Astrocyte of the spinal cord (primary cell): ENCODE data around the gene PMM2.

Source experiments
- DNase-seq: peaks from one replicate; pipeline ENCODE4 v3.0.0; 2011; ENCODE audit warnings: low read depth, low spot score
- H3K4me3 ChIP-seq: 2 replicates; pipeline ENCODE4 v1.5.1; 2011; ENCODE audit warnings: low read depth, mild to moderate bottlenecking, low read length, moderate library complexity
- in situ Hi-C: cut with HindIII; loops from 2 replicates; pipeline ENCODE4 v1.10.0; 2017; ENCODE audit warnings: low sequenced_read_pairs
- TF ChIP-seq, protein P1 (sequence below): IDR thresholded peaks from 2 replicates; pipeline ENCODE4 v1.5.1; 2012; ENCODE audit warnings: low read depth, mild to moderate bottlenecking, low read length, inconsistent platforms

PMM2 gene

DNA sequence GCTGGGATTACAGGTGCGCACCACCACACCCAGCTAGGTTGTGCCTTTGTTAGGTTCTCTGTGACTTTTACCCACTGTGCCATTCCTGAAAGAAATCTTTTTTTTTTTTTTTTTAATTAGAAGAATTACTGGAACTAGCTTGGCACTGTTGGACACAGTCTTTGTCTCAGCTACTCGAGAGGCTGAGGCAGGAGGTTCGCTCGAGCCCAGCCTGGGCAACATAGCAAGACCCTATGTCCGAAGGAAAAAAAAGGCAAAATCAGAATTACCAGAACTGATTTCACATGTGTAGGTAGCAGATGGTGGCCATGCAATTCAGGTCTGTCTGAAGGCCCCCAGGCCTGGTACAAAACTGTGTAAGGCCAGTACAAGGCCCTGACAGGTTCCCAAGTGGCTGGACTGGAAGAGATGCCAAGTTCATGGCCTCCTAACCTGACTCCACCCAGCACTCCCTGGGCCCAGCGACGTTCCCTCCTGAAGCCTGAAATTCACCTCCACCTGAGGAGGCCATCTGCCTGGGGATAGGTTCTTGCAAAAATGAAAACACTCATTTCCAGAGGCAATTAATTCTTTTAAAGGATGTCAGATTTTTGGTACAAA is 48.2 kb downstream of the PMM2 start:
- DNase-seq: no peak
- in situ Hi-C loops: no loop called here
- TF ChIP-seq, protein P1, sequence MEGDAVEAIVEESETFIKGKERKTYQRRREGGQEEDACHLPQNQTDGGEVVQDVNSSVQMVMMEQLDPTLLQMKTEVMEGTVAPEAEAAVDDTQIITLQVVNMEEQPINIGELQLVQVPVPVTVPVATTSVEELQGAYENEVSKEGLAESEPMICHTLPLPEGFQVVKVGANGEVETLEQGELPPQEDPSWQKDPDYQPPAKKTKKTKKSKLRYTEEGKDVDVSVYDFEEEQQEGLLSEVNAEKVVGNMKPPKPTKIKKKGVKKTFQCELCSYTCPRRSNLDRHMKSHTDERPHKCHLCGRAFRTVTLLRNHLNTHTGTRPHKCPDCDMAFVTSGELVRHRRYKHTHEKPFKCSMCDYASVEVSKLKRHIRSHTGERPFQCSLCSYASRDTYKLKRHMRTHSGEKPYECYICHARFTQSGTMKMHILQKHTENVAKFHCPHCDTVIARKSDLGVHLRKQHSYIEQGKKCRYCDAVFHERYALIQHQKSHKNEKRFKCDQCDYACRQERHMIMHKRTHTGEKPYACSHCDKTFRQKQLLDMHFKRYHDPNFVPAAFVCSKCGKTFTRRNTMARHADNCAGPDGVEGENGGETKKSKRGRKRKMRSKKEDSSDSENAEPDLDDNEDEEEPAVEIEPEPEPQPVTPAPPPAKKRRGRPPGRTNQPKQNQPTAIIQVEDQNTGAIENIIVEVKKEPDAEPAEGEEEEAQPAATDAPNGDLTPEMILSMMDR: no peak
- H3K4me3 ChIP-seq: no peak overlapping the region

DNA sequence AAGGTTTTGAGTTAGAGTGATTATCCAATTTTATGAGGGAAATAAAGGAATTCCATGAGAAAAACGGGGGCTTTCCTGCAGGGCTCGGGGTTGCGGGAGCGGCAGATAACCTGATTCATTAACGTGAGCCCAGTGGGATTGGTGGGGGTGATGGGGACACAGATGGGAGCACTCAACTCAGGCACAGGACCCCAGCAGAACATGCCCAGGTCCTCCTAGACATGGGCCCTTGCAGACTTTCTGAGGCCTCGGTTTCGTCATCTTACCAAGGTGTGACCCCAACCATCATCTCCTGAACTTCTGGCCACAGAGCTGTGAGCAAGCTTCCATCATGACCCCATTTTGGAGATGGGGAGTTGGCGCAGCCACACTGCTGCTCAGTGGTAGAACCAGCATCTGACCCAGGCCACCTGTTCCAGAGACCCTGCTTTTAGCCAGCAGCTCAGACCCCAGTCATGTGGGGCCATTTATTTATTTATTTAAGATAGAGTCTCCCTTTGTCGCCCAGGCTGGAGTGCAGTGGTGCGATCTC is 48.8 kb downstream of the PMM2 start:
- H3K4me3 ChIP-seq: no peak overlapping the region
- DNase-seq: no peak
- TF ChIP-seq, protein P1: no peak
- in situ Hi-C loops: no loop called here

DNA sequence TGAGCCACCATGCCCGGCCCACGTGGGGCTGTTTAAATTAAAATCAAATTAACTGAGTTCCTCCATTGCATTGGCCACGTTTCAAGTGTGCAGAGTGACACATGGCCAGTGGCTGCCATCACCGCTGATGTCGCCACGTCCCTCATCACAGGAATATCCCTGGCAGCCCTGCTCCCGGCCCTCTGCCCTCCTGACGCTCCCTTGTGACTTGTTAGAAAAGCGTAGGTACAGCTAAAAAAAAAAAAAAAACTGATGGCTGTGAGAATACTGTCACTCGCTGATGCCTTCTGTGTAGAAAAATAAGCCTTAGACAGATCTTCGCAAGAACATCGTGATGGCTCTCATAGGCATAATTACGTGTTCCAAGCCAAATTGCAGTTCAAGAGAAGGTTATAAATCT is 49.5 kb downstream of the PMM2 start:
- in situ Hi-C loops: no loop called here
- TF ChIP-seq, protein P1: no peak
- DNase-seq: no peak
- no peak overlapping the region for H3K4me3 ChIP-seq

DNA sequence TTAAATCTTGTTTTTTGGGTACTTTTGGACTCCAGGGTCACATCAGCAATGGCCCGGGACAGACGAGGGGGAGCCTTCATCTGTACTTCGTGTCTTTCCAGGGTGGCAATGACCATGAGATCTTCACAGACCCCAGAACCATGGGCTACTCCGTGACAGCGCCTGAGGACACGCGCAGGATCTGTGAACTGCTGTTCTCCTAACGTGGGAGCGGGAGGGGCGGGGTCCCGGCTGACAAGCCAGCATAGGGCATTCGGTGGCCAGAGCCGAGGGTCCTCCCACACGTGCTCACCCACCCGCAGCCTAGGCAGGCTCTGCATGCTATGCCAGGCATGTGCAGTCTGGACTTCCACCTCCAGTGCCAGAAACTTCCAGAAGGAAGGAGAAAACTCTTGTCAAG is 50.0 kb downstream of the PMM2 start:
- DNase-seq: no peak
- in situ Hi-C loops: no loop called here
- no peak overlapping the region for H3K4me3 ChIP-seq
- TF ChIP-seq, protein P1: no peak

DNA sequence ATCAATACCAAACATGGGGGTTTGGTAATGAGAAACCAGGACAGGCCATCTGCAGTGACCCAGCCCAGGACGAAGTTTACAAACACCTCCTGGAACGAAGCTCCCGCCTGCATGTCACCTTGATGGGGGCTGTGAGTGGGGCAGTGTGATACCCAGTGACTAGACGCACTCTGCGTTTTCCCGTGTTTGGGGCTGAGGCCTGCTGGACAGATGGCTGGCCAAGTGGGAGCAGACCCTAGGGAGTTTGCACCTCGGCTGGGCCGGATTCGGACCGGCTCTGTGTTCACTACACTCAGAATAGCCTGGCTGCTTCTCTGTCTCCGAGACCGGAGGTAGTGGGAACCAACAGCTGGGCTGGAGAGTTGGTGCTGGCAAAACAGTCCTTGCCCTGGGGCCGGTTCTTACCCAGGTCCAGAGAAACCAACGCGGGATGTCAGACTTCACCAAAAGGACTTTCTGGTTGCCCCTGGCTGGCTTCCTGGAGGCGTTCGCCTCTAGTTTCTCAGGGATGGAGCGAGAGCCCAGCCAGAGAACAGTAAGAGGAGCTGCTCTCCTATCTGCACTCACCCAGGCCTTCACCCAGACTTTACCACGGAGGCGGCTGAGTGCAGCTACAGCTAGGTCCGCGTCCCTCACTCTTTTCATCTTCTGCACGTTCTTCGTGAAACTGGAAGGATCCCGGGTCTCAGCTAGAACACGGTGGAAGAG is 50.7 kb downstream of the PMM2 start:
- no peak for DNase-seq
- H3K4me3 ChIP-seq: no peak overlapping the region
- TF ChIP-seq, protein P1: no peak
- in situ Hi-C loops: no loop called here

DNA sequence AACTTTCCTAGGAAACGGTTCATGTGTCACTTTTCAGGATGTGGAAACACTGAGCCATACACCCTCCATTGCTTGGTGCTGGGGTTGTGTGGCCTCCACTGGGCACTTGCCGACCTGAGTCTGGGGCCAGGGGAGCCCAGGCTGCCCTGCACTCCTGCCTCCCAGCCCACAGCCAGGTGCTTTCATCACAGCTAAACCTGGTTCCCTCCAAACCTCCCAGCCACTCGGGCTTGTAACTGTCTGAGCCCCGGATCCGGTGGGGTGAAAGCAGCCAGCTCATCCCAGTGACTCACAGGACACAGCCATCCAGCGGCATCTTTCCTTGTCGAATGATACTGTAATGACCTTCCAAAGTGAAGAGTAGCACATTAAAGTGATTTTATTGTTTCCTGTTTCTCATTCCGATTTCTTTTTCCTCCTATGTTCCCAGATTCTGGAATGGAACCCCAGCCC is 51.3 kb downstream of the PMM2 start:
- in situ Hi-C loops: no loop called here
- H3K4me3 ChIP-seq: no peak overlapping the region
- peak; percentile 65 for DNase-seq
- TF ChIP-seq, protein P1: no peak
